Heart left ventricle (tissue), 13 donors: ENCODE data around the gene GTF2F2.

Experiments
- POLR2A ChIP-seq, 2 donors: fragments of 450-650 bp; IDR thresholded peaks; one replicate each; pipeline ENCODE4 v1.6.1; 2017; ENCODE audit warnings: antibody characterized with exemption in 2 of 2, mild to moderate bottlenecking in 2 of 2, moderate library complexity in 2 of 2
- TF ChIP-seq, protein P1 (sequence below), 12 donors: fragments of 200-600 bp; sonication (generic) in 4 of 12; IDR thresholded peaks; one replicate each; pipeline versions ENCODE4 v1.5.0 to v1.8.0; 2018 to 2022; ENCODE audit warnings: antibody characterized with exemption in 12 of 12, mild to moderate bottlenecking in 5 of 12
- donor health status: ischemic (EF 13 %, LVEDD 7.1; RV severe dilation, severe dysfunction).
- donor health status: DM: no; HTN: yes; CAD: no.
- donor health status: DM: no; HTN: no; CAD: no.
- donor health status: ischemic (EF 25% LVEDD 6.9; RV normal size, moderate dysfunction).
- donor health status: ischemic (EF 25% LVEDD 5.7; RV mildly dilated, moderate dysfunction).
- donor health status: ischemic (EF 35%, LVEDD 5.7; RV mildly dilated, moderate dysfunction).
- donor health status: nonischemic (EF 11% LVEDD 7.7; RV severe dilation, severe dysfunction).
- donor health status: DM: yes; HTN: yes; CAD: no.
- donor health status: PGD.
- donor health status: ischemic (EF 29% LVEDD 5.4; RV normal size, mild dysfunction).
- donor health status: nonischemic (EF 23%, LVEDD 6.1; RV moderate dilation, normal function).

DNA sequence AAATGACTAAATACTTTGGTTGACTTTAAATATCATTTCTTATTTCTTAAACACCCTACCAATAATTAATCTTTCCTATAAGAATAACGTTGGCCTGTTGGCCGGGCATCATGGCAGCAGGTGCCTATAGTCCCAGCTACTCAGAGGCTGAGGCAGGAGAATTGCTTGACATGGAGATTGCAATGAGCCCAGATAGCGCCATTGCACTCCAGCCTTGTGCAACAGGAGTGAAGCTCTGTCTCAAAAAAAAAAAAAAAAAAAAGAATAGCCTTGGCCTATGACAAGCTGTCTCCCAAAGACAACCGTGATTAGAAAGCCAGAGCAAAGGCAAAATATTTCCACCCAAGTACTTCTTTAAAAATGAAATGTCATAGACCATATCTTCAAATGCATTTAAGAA, 105.1 kb downstream of the GTF2F2 start:
- TF ChIP-seq, protein P1, sequence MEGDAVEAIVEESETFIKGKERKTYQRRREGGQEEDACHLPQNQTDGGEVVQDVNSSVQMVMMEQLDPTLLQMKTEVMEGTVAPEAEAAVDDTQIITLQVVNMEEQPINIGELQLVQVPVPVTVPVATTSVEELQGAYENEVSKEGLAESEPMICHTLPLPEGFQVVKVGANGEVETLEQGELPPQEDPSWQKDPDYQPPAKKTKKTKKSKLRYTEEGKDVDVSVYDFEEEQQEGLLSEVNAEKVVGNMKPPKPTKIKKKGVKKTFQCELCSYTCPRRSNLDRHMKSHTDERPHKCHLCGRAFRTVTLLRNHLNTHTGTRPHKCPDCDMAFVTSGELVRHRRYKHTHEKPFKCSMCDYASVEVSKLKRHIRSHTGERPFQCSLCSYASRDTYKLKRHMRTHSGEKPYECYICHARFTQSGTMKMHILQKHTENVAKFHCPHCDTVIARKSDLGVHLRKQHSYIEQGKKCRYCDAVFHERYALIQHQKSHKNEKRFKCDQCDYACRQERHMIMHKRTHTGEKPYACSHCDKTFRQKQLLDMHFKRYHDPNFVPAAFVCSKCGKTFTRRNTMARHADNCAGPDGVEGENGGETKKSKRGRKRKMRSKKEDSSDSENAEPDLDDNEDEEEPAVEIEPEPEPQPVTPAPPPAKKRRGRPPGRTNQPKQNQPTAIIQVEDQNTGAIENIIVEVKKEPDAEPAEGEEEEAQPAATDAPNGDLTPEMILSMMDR (IDR thresholded peaks at IDR 0.05), result no peak
- no peak for TF ChIP-seq POLR2A (IDR thresholded peaks at IDR 0.05)
